Transverse colon (tissue), 4 donors: ENCODE results near the gene TPM1.

Experiments
- CTCF ChIP-seq, 5 experiments: fragments of 200-600 bp in 3 of 5; fragments of 450-650 bp in 2 of 5; sonication (generic) in 3 of 5; IDR thresholded peaks; 1 replicate in 2 of 5; 2 replicates in 3 of 5; pipeline ENCODE4 v1.5.1; 2016 to 2017; ENCODE audit warnings: antibody characterized with exemption in 5 of 5, inconsistent platforms in 3 of 5, mild to moderate bottlenecking in 2 of 5, moderate library complexity in 1 of 5
- EP300 ChIP-seq: sonication (generic); formaldehyde crosslinking; IDR thresholded peaks from one replicate; pipeline ENCODE4 v1.6.1; 2017; ENCODE audit warnings: antibody characterized with exemption, low read depth
- POLR2A ChIP-seq: fragments of 450-650 bp; IDR thresholded peaks from one replicate; pipeline ENCODE4 v1.6.1; 2016; ENCODE audit warnings: antibody characterized with exemption, mild to moderate bottlenecking, moderate library complexity
- POLR2AphosphoS5 ChIP-seq, 3 donors: sonication (generic); formaldehyde crosslinking; IDR thresholded peaks; one replicate each; pipeline ENCODE4 v1.6.1; 2016; ENCODE audit warnings: antibody characterized with exemption in 3 of 3

- TF ChIP-seq CTCF (IDR thresholded peaks at IDR 0.05), result no peak
- no peak for TF ChIP-seq EP300
- no peak for TF ChIP-seq POLR2AphosphoS5 (IDR thresholded peaks at IDR 0.05)
- TF ChIP-seq POLR2A, result no peak
Observed at GRCh38 chr15:63063164-63063756, 20.7 kb downstream of the TPM1 start.
